PC-3 (cell line): ENCODE results near the gene ST6GALNAC3. TPM values are rescaled to one million over a fixed set of nuclear protein-coding genes. Genes with fewer than 3 reads are reported as not detected.

ENCODE experiments used
- ATAC-seq: fragments of 200-7000 bp; cut with Tn5 transposase; 2 replicates; pipeline ENCODE4 v1.9.1; 2020; ENCODE audit warnings: mild to moderate bottlenecking, moderate library complexity
- BruUV-seq: library from RNA; stranded (reverse); fragments of 400-500 nt; replicated peaks from 2 replicates; lab custom pipeline; 2021; lab: Mats Ljungman, UMichigan
- CTCF ChIA-PET: fragments of 300-600 bp; sonication (Branson Sonifier 250); formaldehyde crosslinking; loops from one replicate; lab custom pipeline; 2022; ENCODE audit warnings: antibody characterized with exemption; lab: Charles Lee
- POLR2A ChIA-PET: fragments of 300-600 bp; sonication (Branson Sonifier 250); formaldehyde crosslinking; loops from one replicate; lab custom pipeline; 2022; ENCODE audit warnings: antibody characterized with exemption; ENCODE audit not compliant: unreplicated experiment; lab: Charles Lee
- DNase-seq: peaks from one replicate; pipeline ENCODE4 v3.0.0-alpha.2; 2015
- H2AFZ ChIP-seq: fragments of 300-600 bp; sonication (generic); 2 replicates; pipeline ENCODE4 v1.6.0; 2016; ENCODE audit warnings: antibody characterized with exemption, low read length
- H3F3A ChIP-seq: fragments of 300-600 bp; sonication (generic); one replicate; pipeline ENCODE4 v1.6.0; 2017; ENCODE audit warnings: antibody characterized with exemption, low read length, control low read depth, mild to moderate bottlenecking; ENCODE audit not compliant: unreplicated experiment
- H3K27ac ChIP-seq: fragments of 300-600 bp; sonication (generic); 2 replicates; pipeline ENCODE4 v1.5.1; 2016; ENCODE audit warnings: mild to moderate bottlenecking, low read length
- H3K27me3 ChIP-seq: fragments of 300-600 bp; sonication (generic); 2 replicates; pipeline ENCODE4 v1.6.1; 2016; ENCODE audit warnings: low read length, mixed read lengths
- H3K36me3 ChIP-seq: fragments of 300-600 bp; sonication (generic); 2 replicates; pipeline ENCODE4 v1.6.1; 2016; ENCODE audit warnings: low read depth, mixed run types, low read length, mixed read lengths
- H3K4me1 ChIP-seq: fragments of 300-600 bp; sonication (generic); 2 replicates; pipeline ENCODE4 v1.5.1; 2016; ENCODE audit warnings: low read length; ENCODE audit not compliant: insufficient read depth
- H3K4me2 ChIP-seq: fragments of 300-600 bp; sonication (generic); 2 replicates; pipeline ENCODE4 v1.6.0; 2016; ENCODE audit warnings: low read length
- H3K4me3 ChIP-seq: fragments of 300-600 bp; sonication (generic); 2 replicates; pipeline ENCODE4 v1.5.1; 2016; ENCODE audit warnings: mild to moderate bottlenecking, low read length, mixed read lengths
- H3K79me2 ChIP-seq: fragments of 300-600 bp; sonication (generic); 2 replicates; pipeline ENCODE4 v1.6.1; 2017; ENCODE audit warnings: low read length, mixed read lengths
- H3K9ac ChIP-seq: fragments of 300-600 bp; sonication (generic); 2 replicates; pipeline ENCODE4 v1.6.0; 2016; ENCODE audit warnings: mild to moderate bottlenecking, low read length
- H3K9me2 ChIP-seq: fragments of 300-600 bp; sonication (generic); replicated peaks from 2 replicates; pipeline ENCODE4 v1.6.1; 2016; ENCODE audit warnings: mixed run types, low read length, mixed read lengths
- H3K9me3 ChIP-seq: fragments of 300-600 bp; sonication (generic); 2 replicates; pipeline ENCODE4 v1.6.1; 2016; ENCODE audit warnings: low read length, mixed read lengths
- H4K20me1 ChIP-seq: fragments of 300-600 bp; sonication (generic); 2 replicates; pipeline ENCODE4 v1.6.1; 2016; ENCODE audit warnings: low read length, mixed read lengths
- EZH2 ChIP-seq: fragments of 300-600 bp; sonication (generic); IDR thresholded peaks from one replicate; pipeline ENCODE4 v1.6.1; 2017; ENCODE audit warnings: antibody characterized with exemption, mild to moderate bottlenecking, low read length; ENCODE audit not compliant: unreplicated experiment
- EZH2phosphoT487 ChIP-seq: fragments of 300-600 bp; sonication (generic); IDR thresholded peaks from 2 replicates; pipeline ENCODE4 v1.6.1; 2018; ENCODE audit warnings: mild to moderate bottlenecking, antibody characterized with exemption, low read length, borderline replicate concordance
- intact Hi-C: fragments of 100-400 bp; cut with micrococcal nuclease; formaldehyde crosslinking; loops from 2 replicates; pipeline ENCODE4 v1.9.0; 2023
- total RNA-seq: library from RNA; depleted of rRNA; stranded (reverse); fragments of >200 nt; gene quantifications from 2 replicates; pipeline ENCODE4 v1.2.3, GENCODE V29; 2014
- TF ChIP-seq, protein P1 (sequence below): fragments of 300-600 bp; sonication (generic); conservative IDR thresholded peaks from 2 replicates; pipeline ENCODE4 v1.5.1; 2017; ENCODE audit warnings: antibody characterized with exemption, low read depth, mild to moderate bottlenecking, low read length

ST6GALNAC3 gene
- total RNA-seq, 1 experiment from 2014 or later = not detected

DNA sequence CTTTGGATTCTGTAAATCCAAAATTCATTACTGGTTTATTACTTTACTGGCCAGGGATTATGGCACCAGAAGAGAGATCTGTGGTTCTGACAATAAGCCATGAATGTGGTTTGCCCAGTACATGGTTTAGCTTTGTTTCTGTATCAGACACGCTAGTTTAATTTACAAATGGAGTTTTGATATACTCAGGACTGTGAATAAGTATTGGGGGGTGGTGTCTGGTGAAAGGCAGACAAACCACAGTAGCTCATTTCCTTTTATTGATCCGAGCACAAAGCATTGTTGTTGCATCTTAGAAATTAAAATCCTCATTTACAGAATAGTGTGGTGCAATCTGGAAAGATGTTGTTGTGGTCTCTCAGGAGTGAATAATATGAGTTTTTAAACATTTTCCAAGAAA, 96.0 kb downstream of the ST6GALNAC3 start:
- DNase-seq (no peak), ATAC-seq (no peak)
- Histone ChIP-seq H4K20me1 (no peaks in the 10 kb centered on the region), H3K4me3 (no peak overlapping the region), H3K9ac (no peak overlapping the region), H3F3A (no peaks in the 10 kb centered on the region), H3K79me2 (no peaks in the 10 kb centered on the region), H3K27ac (no peak overlapping the region), H3K4me1 (no peaks in the 10 kb centered on the region), H3K9me3 (no peaks in the 10 kb centered on the region), H3K27me3 (no peaks in the 10 kb centered on the region), H3K9me2 (no peaks in the 10 kb centered on the region), H3K36me3 (no peaks in the 10 kb centered on the region), H3K4me2 (no peak overlapping the region), H2AFZ (no peak overlapping the region)
- intact Hi-C loops = no loop called here
- ChIA-PET CTCF (no interaction called here), POLR2A (no interaction called here)
- no TSS peak for BruUV-seq
- TF ChIP-seq EZH2phosphoT487 (no peak), EZH2 (no peak)
- TF ChIP-seq, protein P1, sequence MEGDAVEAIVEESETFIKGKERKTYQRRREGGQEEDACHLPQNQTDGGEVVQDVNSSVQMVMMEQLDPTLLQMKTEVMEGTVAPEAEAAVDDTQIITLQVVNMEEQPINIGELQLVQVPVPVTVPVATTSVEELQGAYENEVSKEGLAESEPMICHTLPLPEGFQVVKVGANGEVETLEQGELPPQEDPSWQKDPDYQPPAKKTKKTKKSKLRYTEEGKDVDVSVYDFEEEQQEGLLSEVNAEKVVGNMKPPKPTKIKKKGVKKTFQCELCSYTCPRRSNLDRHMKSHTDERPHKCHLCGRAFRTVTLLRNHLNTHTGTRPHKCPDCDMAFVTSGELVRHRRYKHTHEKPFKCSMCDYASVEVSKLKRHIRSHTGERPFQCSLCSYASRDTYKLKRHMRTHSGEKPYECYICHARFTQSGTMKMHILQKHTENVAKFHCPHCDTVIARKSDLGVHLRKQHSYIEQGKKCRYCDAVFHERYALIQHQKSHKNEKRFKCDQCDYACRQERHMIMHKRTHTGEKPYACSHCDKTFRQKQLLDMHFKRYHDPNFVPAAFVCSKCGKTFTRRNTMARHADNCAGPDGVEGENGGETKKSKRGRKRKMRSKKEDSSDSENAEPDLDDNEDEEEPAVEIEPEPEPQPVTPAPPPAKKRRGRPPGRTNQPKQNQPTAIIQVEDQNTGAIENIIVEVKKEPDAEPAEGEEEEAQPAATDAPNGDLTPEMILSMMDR = no peak

DNA sequence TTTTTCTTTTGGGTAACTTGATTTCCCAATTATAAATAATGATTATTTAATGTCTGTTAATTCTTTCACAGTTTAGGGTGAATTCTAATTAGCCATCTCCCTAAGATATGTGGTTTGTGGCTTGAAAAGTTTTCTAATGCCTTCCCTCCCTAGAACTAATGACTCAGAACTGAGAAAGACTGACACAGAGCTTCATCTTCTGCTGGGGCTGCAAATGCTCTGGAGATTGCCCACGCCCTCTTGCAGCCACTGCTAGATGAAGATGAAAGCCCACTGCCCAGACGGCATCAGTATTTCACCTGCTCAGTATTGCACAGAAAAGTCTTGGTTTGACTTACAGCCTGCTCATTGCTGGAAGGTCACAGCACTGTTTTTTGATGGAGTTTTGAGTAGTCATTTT, 101.5 kb downstream of the ST6GALNAC3 start:
- no peak overlapping the region for H3K9ac ChIP-seq
- ATAC-seq (no peak), DNase-seq (no peak)
- no TSS peak for BruUV-seq
- ChIA-PET POLR2A (no interaction called here), CTCF (no interaction called here)
- H3K27ac ChIP-seq = no peak overlapping the region
- no peaks in the 10 kb centered on the region for H4K20me1 ChIP-seq
- H3K4me1 ChIP-seq = no peaks in the 10 kb centered on the region
- no peak overlapping the region for H3K4me2 ChIP-seq
- no peak overlapping the region for H3K4me3 ChIP-seq
- no peaks in the 10 kb centered on the region for H3K36me3 ChIP-seq
- H3K79me2 ChIP-seq = no peaks in the 10 kb centered on the region
- peaks cover 14% of the 10 kb centered on the region for H3K27me3 ChIP-seq
- intact Hi-C loops = no loop called here
- TF ChIP-seq EZH2 (no peak), EZH2phosphoT487 (no peak)
- TF ChIP-seq, protein P1 = no peak
- H2AFZ ChIP-seq = no peak overlapping the region
- no peaks in the 10 kb centered on the region for H3F3A ChIP-seq
- no peaks in the 10 kb centered on the region for H3K9me3 ChIP-seq
- H3K9me2 ChIP-seq = no peaks in the 10 kb centered on the region

DNA sequence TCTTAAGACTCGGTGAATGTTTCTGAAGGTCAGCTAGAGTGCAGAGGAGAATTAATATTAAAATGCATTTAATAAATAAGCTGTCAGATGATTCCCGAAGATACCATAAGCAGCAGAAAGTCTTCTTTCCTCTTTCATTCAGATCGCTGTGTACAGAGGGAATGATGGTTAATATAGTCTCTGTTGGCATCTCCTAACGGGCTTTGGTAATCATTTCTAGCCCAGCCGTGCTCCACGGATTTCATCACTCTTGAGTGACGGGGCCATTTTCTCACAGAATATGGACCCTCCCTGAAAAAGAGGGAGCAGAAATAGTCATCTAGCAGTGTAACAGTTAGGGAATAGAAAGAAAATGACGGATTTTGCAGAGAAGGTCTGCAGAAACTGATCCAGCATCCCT, 103.1 kb downstream of the ST6GALNAC3 start:
- DNase-seq (no peak), ATAC-seq (no peak)
- Histone ChIP-seq H3K36me3 (no peaks in the 10 kb centered on the region), H3K79me2 (no peaks in the 10 kb centered on the region), H3K4me1 (no peaks in the 10 kb centered on the region), H3K9ac (no peak overlapping the region), H4K20me1 (no peaks in the 10 kb centered on the region), H3K9me3 (no peaks in the 10 kb centered on the region), H3K4me3 (no peak overlapping the region), H3K27me3 (peaks cover 14% of the 10 kb centered on the region), H3K9me2 (no peaks in the 10 kb centered on the region), H3K4me2 (no peak overlapping the region), H3F3A (no peaks in the 10 kb centered on the region), H3K27ac (no peak overlapping the region), H2AFZ (no peak overlapping the region)
- ChIA-PET POLR2A (no interaction called here), CTCF (no interaction called here)
- BruUV-seq = no TSS peak
- intact Hi-C loops = no loop called here
- TF ChIP-seq, protein P1 = no peak
- TF ChIP-seq EZH2phosphoT487 = no peak
- no peak for TF ChIP-seq EZH2
